WTC11 (cell line): ENCODE results near the gene TBX2. TPM values are rescaled to one million over a fixed set of nuclear protein-coding genes. Genes with fewer than 3 reads are reported as not detected.

Experiments used
- ESRRA ChIP-seq: sonication (generic); formaldehyde crosslinking; IDR thresholded peaks from 2 replicates; pipeline ENCODE4 v1.8.1; 2022; ENCODE audit warnings: mild to moderate bottlenecking, missing genetic modification reagents, borderline replicate concordance
- FOXJ3 ChIP-seq: sonication (generic); formaldehyde crosslinking; IDR thresholded peaks from 2 replicates; pipeline ENCODE4 v1.9.0; 2021; ENCODE audit warnings: missing genetic modification reagents, mild to moderate bottlenecking, borderline replicate concordance
- GABPB1 ChIP-seq: sonication (generic); formaldehyde crosslinking; IDR thresholded peaks from 2 replicates; pipeline ENCODE4 v1.8.1; 2023; ENCODE audit warnings: mild to moderate bottlenecking, missing genetic modification reagents
- GRHL2 ChIP-seq: fragments of 250-450 bp; sonication (Bioruptor Pico); IDR thresholded peaks from 2 replicates; pipeline ENCODE4 v1.8.0; 2022; ENCODE audit warnings: mild to moderate bottlenecking, moderate library complexity; ENCODE audit not compliant: insufficient replicate concordance, severe bottlenecking
- OVOL2 ChIP-seq: fragments of 250-450 bp; sonication (Bioruptor Pico); IDR thresholded peaks from 2 replicates; pipeline ENCODE4 v1.9.0; 2021; ENCODE audit warnings: mild to moderate bottlenecking, borderline replicate concordance
- PRRX2 ChIP-seq: fragments of 250-450 bp; sonication (Bioruptor Pico); IDR thresholded peaks from 2 replicates; pipeline ENCODE4 v1.8.0; 2021; ENCODE audit warnings: mild to moderate bottlenecking
- ZNF219 ChIP-seq: sonication (generic); formaldehyde crosslinking; IDR thresholded peaks from 2 replicates; pipeline ENCODE4 v1.8.0; 2023; ENCODE audit warnings: missing genetic modification reagents, mild to moderate bottlenecking, borderline replicate concordance
- ZNF263 ChIP-seq: sonication (generic); formaldehyde crosslinking; IDR thresholded peaks from 2 replicates; pipeline ENCODE4 v1.8.1; 2022; ENCODE audit warnings: low read depth, mild to moderate bottlenecking, moderate library complexity, missing genetic modification reagents
- ZNF671 ChIP-seq: fragments of 250-450 bp; sonication (Bioruptor Pico); IDR thresholded peaks from 2 replicates; pipeline ENCODE4 v1.8.0; 2021; ENCODE audit warnings: mild to moderate bottlenecking
- total RNA-seq: library from RNA; stranded (reverse); gene quantifications from 3 replicates; pipeline ENCODE4 v1.2.3, GENCODE V29; 2021
- TF ChIP-seq, protein P1 (sequence below): sonication (generic); formaldehyde crosslinking; IDR thresholded peaks from 2 replicates; pipeline ENCODE4 v1.8.1; 2022; ENCODE audit warnings: mild to moderate bottlenecking, moderate library complexity, missing genetic modification reagents
- TF ChIP-seq, protein P2 (sequence below): fragments of 250-450 bp; sonication (Bioruptor Pico); IDR thresholded peaks from 2 replicates; pipeline ENCODE4 v1.9.0; 2021; ENCODE audit warnings: mild to moderate bottlenecking
- TF ChIP-seq, protein P3 (sequence below): sonication (generic); formaldehyde crosslinking; IDR thresholded peaks from 2 replicates; pipeline ENCODE4 v1.8.1; 2022; ENCODE audit warnings: low read depth, mild to moderate bottlenecking, moderate library complexity, missing genetic modification reagents, borderline replicate concordance
- TF ChIP-seq, protein P4 (sequence below): sonication (generic); formaldehyde crosslinking; IDR thresholded peaks from 2 replicates; pipeline ENCODE4 v1.8.1; 2023; ENCODE audit warnings: mild to moderate bottlenecking, missing genetic modification reagents, moderate library complexity
- TF ChIP-seq, protein P5 (sequence below): sonication (generic); formaldehyde crosslinking; IDR thresholded peaks from 2 replicates; pipeline ENCODE4 v1.8.0; 2023; ENCODE audit warnings: missing genetic modification reagents, mild to moderate bottlenecking, borderline replicate concordance
- TF ChIP-seq, protein P6 (sequence below): sonication (generic); formaldehyde crosslinking; IDR thresholded peaks from 2 replicates; pipeline ENCODE4 v1.8.0; 2023; ENCODE audit warnings: mild to moderate bottlenecking, missing genetic modification reagents
- TF ChIP-seq, protein P7 (sequence below): fragments of 250-450 bp; sonication (Bioruptor Pico); IDR thresholded peaks from 2 replicates; pipeline ENCODE4 v1.9.0; 2021; ENCODE audit warnings: mild to moderate bottlenecking, borderline replicate concordance
- TF ChIP-seq, protein P8 (sequence below): sonication (generic); formaldehyde crosslinking; conservative IDR thresholded peaks from 2 replicates; pipeline ENCODE4 v1.8.1; 2023; ENCODE audit warnings: mild to moderate bottlenecking, low read depth, missing genetic modification reagents, moderate library complexity

The TBX2 gene
- total RNA-seq, 1 experiment from 2014 or later: 0.09 TPM

DNA sequence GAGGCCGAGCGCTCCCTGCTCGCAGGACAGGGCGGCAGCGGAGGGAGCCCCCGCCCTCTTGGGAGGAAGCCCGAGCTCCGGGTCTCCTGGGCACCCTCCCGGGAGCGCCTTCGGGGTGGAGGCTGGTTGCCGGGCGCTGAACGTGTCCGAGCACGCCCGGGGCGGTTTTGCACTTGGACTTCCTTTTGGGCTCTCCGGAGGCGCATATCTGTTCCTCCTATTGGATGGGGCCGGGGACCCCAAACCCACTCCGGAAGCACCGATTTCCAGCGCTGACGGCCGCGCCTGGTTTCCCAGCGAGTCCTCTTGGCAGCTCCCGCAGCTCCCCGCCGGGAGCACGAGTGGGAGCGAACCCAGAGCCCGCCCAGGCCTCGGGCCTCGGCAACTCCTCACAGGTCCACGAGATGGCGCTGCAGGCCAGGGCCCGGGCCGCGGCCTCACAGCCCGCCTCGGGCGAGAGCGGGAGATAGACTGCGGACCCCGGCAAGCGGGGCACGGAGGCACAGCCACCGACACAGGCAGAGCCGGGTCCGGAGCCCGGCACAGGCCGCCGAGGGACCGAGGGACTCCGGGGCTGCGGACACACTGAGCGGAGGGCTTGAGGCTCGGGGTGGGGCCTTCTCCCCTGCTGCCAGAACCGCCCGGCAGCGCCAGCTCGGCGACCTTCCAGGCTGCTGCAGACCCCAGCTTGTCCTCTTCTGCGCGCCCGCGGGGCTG lies 12.7 kb downstream of the TBX2 start (continued):
- no peak for TF ChIP-seq ZNF219 (CRISPR knock-in tag)
- TF ChIP-seq, protein P1, sequence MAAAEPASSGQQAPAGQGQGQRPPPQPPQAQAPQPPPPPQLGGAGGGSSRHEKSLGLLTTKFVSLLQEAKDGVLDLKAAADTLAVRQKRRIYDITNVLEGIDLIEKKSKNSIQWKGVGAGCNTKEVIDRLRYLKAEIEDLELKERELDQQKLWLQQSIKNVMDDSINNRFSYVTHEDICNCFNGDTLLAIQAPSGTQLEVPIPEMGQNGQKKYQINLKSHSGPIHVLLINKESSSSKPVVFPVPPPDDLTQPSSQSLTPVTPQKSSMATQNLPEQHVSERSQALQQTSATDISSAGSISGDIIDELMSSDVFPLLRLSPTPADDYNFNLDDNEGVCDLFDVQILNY (CRISPR knock-in tag): no peak
- TF ChIP-seq GRHL2 (CRISPR knock-in tag): no peak
- peak; percentile 12; the same call in 1 of the 2 replicates for TF ChIP-seq GABPB1 (CRISPR knock-in tag)
- TF ChIP-seq OVOL2 (CRISPR knock-in tag): no peak
- TF ChIP-seq, protein P2, sequence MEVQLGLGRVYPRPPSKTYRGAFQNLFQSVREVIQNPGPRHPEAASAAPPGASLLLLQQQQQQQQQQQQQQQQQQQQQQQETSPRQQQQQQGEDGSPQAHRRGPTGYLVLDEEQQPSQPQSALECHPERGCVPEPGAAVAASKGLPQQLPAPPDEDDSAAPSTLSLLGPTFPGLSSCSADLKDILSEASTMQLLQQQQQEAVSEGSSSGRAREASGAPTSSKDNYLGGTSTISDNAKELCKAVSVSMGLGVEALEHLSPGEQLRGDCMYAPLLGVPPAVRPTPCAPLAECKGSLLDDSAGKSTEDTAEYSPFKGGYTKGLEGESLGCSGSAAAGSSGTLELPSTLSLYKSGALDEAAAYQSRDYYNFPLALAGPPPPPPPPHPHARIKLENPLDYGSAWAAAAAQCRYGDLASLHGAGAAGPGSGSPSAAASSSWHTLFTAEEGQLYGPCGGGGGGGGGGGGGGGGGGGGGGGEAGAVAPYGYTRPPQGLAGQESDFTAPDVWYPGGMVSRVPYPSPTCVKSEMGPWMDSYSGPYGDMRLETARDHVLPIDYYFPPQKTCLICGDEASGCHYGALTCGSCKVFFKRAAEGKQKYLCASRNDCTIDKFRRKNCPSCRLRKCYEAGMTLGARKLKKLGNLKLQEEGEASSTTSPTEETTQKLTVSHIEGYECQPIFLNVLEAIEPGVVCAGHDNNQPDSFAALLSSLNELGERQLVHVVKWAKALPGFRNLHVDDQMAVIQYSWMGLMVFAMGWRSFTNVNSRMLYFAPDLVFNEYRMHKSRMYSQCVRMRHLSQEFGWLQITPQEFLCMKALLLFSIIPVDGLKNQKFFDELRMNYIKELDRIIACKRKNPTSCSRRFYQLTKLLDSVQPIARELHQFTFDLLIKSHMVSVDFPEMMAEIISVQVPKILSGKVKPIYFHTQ (CRISPR knock-in tag): no peak
- TF ChIP-seq, protein P3, sequence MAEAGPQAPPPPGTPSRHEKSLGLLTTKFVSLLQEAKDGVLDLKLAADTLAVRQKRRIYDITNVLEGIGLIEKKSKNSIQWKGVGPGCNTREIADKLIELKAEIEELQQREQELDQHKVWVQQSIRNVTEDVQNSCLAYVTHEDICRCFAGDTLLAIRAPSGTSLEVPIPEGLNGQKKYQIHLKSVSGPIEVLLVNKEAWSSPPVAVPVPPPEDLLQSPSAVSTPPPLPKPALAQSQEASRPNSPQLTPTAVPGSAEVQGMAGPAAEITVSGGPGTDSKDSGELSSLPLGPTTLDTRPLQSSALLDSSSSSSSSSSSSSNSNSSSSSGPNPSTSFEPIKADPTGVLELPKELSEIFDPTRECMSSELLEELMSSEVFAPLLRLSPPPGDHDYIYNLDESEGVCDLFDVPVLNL (CRISPR knock-in tag): no peak
- TF ChIP-seq ZNF671 (CRISPR knock-in tag): no peak
- TF ChIP-seq PRRX2 (CRISPR knock-in tag): no peak
- TF ChIP-seq FOXJ3 (CRISPR knock-in tag): no peak
- TF ChIP-seq, protein P4, sequence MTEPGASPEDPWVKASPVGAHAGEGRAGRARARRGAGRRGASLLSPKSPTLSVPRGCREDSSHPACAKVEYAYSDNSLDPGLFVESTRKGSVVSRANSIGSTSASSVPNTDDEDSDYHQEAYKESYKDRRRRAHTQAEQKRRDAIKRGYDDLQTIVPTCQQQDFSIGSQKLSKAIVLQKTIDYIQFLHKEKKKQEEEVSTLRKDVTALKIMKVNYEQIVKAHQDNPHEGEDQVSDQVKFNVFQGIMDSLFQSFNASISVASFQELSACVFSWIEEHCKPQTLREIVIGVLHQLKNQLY: no peak
- no peak for TF ChIP-seq ESRRA (CRISPR knock-in tag)
- no peak; the same call in 1 of the 2 replicates for TF ChIP-seq ZNF263 (CRISPR knock-in tag)
- TF ChIP-seq, protein P5, sequence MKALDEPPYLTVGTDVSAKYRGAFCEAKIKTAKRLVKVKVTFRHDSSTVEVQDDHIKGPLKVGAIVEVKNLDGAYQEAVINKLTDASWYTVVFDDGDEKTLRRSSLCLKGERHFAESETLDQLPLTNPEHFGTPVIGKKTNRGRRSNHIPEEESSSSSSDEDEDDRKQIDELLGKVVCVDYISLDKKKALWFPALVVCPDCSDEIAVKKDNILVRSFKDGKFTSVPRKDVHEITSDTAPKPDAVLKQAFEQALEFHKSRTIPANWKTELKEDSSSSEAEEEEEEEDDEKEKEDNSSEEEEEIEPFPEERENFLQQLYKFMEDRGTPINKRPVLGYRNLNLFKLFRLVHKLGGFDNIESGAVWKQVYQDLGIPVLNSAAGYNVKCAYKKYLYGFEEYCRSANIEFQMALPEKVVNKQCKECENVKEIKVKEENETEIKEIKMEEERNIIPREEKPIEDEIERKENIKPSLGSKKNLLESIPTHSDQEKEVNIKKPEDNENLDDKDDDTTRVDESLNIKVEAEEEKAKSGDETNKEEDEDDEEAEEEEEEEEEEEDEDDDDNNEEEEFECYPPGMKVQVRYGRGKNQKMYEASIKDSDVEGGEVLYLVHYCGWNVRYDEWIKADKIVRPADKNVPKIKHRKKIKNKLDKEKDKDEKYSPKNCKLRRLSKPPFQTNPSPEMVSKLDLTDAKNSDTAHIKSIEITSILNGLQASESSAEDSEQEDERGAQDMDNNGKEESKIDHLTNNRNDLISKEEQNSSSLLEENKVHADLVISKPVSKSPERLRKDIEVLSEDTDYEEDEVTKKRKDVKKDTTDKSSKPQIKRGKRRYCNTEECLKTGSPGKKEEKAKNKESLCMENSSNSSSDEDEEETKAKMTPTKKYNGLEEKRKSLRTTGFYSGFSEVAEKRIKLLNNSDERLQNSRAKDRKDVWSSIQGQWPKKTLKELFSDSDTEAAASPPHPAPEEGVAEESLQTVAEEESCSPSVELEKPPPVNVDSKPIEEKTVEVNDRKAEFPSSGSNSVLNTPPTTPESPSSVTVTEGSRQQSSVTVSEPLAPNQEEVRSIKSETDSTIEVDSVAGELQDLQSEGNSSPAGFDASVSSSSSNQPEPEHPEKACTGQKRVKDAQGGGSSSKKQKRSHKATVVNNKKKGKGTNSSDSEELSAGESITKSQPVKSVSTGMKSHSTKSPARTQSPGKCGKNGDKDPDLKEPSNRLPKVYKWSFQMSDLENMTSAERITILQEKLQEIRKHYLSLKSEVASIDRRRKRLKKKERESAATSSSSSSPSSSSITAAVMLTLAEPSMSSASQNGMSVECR: no peak
- TF ChIP-seq, protein P6, sequence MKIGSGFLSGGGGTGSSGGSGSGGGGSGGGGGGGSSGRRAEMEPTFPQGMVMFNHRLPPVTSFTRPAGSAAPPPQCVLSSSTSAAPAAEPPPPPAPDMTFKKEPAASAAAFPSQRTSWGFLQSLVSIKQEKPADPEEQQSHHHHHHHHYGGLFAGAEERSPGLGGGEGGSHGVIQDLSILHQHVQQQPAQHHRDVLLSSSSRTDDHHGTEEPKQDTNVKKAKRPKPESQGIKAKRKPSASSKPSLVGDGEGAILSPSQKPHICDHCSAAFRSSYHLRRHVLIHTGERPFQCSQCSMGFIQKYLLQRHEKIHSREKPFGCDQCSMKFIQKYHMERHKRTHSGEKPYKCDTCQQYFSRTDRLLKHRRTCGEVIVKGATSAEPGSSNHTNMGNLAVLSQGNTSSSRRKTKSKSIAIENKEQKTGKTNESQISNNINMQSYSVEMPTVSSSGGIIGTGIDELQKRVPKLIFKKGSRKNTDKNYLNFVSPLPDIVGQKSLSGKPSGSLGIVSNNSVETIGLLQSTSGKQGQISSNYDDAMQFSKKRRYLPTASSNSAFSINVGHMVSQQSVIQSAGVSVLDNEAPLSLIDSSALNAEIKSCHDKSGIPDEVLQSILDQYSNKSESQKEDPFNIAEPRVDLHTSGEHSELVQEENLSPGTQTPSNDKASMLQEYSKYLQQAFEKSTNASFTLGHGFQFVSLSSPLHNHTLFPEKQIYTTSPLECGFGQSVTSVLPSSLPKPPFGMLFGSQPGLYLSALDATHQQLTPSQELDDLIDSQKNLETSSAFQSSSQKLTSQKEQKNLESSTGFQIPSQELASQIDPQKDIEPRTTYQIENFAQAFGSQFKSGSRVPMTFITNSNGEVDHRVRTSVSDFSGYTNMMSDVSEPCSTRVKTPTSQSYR (CRISPR knock-in tag): peak; percentile 42; the same call in 1 of the 2 replicates
- TF ChIP-seq, protein P7, sequence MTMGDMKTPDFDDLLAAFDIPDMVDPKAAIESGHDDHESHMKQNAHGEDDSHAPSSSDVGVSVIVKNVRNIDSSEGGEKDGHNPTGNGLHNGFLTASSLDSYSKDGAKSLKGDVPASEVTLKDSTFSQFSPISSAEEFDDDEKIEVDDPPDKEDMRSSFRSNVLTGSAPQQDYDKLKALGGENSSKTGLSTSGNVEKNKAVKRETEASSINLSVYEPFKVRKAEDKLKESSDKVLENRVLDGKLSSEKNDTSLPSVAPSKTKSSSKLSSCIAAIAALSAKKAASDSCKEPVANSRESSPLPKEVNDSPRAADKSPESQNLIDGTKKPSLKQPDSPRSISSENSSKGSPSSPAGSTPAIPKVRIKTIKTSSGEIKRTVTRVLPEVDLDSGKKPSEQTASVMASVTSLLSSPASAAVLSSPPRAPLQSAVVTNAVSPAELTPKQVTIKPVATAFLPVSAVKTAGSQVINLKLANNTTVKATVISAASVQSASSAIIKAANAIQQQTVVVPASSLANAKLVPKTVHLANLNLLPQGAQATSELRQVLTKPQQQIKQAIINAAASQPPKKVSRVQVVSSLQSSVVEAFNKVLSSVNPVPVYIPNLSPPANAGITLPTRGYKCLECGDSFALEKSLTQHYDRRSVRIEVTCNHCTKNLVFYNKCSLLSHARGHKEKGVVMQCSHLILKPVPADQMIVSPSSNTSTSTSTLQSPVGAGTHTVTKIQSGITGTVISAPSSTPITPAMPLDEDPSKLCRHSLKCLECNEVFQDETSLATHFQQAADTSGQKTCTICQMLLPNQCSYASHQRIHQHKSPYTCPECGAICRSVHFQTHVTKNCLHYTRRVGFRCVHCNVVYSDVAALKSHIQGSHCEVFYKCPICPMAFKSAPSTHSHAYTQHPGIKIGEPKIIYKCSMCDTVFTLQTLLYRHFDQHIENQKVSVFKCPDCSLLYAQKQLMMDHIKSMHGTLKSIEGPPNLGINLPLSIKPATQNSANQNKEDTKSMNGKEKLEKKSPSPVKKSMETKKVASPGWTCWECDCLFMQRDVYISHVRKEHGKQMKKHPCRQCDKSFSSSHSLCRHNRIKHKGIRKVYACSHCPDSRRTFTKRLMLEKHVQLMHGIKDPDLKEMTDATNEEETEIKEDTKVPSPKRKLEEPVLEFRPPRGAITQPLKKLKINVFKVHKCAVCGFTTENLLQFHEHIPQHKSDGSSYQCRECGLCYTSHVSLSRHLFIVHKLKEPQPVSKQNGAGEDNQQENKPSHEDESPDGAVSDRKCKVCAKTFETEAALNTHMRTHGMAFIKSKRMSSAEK (CRISPR knock-in tag): no peak
- TF ChIP-seq, protein P8, sequence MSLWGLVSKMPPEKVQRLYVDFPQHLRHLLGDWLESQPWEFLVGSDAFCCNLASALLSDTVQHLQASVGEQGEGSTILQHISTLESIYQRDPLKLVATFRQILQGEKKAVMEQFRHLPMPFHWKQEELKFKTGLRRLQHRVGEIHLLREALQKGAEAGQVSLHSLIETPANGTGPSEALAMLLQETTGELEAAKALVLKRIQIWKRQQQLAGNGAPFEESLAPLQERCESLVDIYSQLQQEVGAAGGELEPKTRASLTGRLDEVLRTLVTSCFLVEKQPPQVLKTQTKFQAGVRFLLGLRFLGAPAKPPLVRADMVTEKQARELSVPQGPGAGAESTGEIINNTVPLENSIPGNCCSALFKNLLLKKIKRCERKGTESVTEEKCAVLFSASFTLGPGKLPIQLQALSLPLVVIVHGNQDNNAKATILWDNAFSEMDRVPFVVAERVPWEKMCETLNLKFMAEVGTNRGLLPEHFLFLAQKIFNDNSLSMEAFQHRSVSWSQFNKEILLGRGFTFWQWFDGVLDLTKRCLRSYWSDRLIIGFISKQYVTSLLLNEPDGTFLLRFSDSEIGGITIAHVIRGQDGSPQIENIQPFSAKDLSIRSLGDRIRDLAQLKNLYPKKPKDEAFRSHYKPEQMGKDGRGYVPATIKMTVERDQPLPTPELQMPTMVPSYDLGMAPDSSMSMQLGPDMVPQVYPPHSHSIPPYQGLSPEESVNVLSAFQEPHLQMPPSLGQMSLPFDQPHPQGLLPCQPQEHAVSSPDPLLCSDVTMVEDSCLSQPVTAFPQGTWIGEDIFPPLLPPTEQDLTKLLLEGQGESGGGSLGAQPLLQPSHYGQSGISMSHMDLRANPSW: no peak
